HCT116 (cell line): ENCODE data around the gene GP1BB.

Experiments used
- ATF3 ChIP-seq: IDR thresholded peaks from 2 replicates; pipeline ENCODE4 v1.6.1; 2012
- CEBPB ChIP-seq: IDR thresholded peaks from 2 replicates; pipeline ENCODE4 v1.6.1; 2012; ENCODE audit warnings: low read depth
- ELF1 ChIP-seq: IDR thresholded peaks from 2 replicates; pipeline ENCODE4 v1.6.1; 2012; ENCODE audit warnings: low read depth, borderline replicate concordance
- EZH2 ChIP-seq: fragments of 200-600 bp; sonication (generic); IDR thresholded peaks from 2 replicates; pipeline ENCODE4 v1.6.1; 2017; ENCODE audit warnings: antibody characterized with exemption, mixed run types
- EZH2phosphoT487 ChIP-seq: fragments of 200-600 bp; IDR thresholded peaks from 2 replicates; pipeline ENCODE4 v1.6.1; 2018; ENCODE audit warnings: antibody characterized with exemption, borderline replicate concordance
- POLR2A ChIP-seq: IDR thresholded peaks from 2 replicates; pipeline ENCODE4 v1.7.0; 2011; ENCODE audit warnings: borderline replicate concordance; ENCODE audit not compliant: insufficient read depth, insufficient read length; ENCODE audit errors: extremely low read depth
- POLR2AphosphoS5 ChIP-seq: IDR thresholded peaks from 2 replicates; pipeline ENCODE4 v1.6.1; 2011; ENCODE audit warnings: mild to moderate bottlenecking, low read depth, low read length, moderate library complexity
- RAD21 ChIP-seq: IDR thresholded peaks from 2 replicates; pipeline ENCODE4 v1.6.1; 2012; ENCODE audit warnings: low read depth, mild to moderate bottlenecking
- SP1 ChIP-seq: IDR thresholded peaks from 2 replicates; pipeline ENCODE4 v1.6.1; 2012; ENCODE audit warnings: low read depth
- TCF7L2 ChIP-seq: IDR thresholded peaks from 2 replicates; pipeline ENCODE4 v1.7.0; 2011; ENCODE audit warnings: borderline replicate concordance, inconsistent platforms; ENCODE audit not compliant: insufficient read depth, insufficient read length; ENCODE audit errors: extremely low read depth
- ZBTB33 ChIP-seq: IDR thresholded peaks from 2 replicates; pipeline ENCODE4 v1.6.1; 2011; ENCODE audit warnings: mild to moderate bottlenecking, low read length, moderate library complexity; ENCODE audit not compliant: insufficient replicate concordance; ENCODE audit errors: extremely low read depth
- ZNF274 ChIP-seq: fragments of 200-500 bp; sonication (Bioruptor generic); IDR thresholded peaks from 2 replicates; pipeline ENCODE4 v1.6.1; 2014; ENCODE audit warnings: mild to moderate bottlenecking, low read depth, low read length, inconsistent platforms
- TF ChIP-seq, protein P1 (sequence below), 3 experiments: fragments of 200-600 bp in 1 of 3; sonication (generic) in 1 of 3; IDR thresholded peaks in 2 of 3; conservative IDR thresholded peaks in 1 of 3; 2 replicates each; pipeline ENCODE4 v1.5.1; 2012 to 2017; ENCODE audit warnings: low read depth in 2 of 3, low read length in 2 of 3, antibody characterized with exemption in 1 of 3, borderline replicate concordance in 1 of 3, control low read depth in 1 of 3, mild to moderate bottlenecking in 1 of 3, mixed read lengths in 1 of 3, mixed run types in 1 of 3, moderate library complexity in 1 of 3; ENCODE audit not compliant: insufficient read depth in 1 of 3
- TF ChIP-seq, protein P2 (sequence below): IDR thresholded peaks from 2 replicates; pipeline ENCODE4 v1.6.1; 2012; ENCODE audit warnings: low read depth

GRCh38 chr22:19713650-19714311 is 9.6 kb upstream of the GP1BB start:
- TF ChIP-seq POLR2A (no peak), RAD21 (no peak), ATF3 (no peak), EZH2 (no peak), POLR2AphosphoS5 (no peak), ZBTB33 (no peak), SP1 (no peak), ZNF274 (no peak), EZH2phosphoT487 (no peak), ELF1 (no peak), CEBPB (no peak), TCF7L2 (no peak)
- TF ChIP-seq, protein P1, sequence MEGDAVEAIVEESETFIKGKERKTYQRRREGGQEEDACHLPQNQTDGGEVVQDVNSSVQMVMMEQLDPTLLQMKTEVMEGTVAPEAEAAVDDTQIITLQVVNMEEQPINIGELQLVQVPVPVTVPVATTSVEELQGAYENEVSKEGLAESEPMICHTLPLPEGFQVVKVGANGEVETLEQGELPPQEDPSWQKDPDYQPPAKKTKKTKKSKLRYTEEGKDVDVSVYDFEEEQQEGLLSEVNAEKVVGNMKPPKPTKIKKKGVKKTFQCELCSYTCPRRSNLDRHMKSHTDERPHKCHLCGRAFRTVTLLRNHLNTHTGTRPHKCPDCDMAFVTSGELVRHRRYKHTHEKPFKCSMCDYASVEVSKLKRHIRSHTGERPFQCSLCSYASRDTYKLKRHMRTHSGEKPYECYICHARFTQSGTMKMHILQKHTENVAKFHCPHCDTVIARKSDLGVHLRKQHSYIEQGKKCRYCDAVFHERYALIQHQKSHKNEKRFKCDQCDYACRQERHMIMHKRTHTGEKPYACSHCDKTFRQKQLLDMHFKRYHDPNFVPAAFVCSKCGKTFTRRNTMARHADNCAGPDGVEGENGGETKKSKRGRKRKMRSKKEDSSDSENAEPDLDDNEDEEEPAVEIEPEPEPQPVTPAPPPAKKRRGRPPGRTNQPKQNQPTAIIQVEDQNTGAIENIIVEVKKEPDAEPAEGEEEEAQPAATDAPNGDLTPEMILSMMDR (IDR thresholded peaks at IDR 0.05 in 2 of 3, conservative IDR thresholded peaks at IDR 0.05 in 1 of 3; ENCODE audit: borderline replicate concordance in 1 of 3, insufficient read depth in 1 of 3, low read depth in 2 of 3, low read length in 2 of 3) = no peak
- TF ChIP-seq, protein P2, sequence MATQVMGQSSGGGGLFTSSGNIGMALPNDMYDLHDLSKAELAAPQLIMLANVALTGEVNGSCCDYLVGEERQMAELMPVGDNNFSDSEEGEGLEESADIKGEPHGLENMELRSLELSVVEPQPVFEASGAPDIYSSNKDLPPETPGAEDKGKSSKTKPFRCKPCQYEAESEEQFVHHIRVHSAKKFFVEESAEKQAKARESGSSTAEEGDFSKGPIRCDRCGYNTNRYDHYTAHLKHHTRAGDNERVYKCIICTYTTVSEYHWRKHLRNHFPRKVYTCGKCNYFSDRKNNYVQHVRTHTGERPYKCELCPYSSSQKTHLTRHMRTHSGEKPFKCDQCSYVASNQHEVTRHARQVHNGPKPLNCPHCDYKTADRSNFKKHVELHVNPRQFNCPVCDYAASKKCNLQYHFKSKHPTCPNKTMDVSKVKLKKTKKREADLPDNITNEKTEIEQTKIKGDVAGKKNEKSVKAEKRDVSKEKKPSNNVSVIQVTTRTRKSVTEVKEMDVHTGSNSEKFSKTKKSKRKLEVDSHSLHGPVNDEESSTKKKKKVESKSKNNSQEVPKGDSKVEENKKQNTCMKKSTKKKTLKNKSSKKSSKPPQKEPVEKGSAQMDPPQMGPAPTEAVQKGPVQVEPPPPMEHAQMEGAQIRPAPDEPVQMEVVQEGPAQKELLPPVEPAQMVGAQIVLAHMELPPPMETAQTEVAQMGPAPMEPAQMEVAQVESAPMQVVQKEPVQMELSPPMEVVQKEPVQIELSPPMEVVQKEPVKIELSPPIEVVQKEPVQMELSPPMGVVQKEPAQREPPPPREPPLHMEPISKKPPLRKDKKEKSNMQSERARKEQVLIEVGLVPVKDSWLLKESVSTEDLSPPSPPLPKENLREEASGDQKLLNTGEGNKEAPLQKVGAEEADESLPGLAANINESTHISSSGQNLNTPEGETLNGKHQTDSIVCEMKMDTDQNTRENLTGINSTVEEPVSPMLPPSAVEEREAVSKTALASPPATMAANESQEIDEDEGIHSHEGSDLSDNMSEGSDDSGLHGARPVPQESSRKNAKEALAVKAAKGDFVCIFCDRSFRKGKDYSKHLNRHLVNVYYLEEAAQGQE = no peak
